Raji (cell line): Measurements from ENCODE around the gene NEURL3.

Source experiments
- POLR2A ChIP-seq: IDR thresholded peaks from 2 replicates; pipeline ENCODE4 v1.6.1; 2011; ENCODE audit warnings: low read depth, low read length, control low read depth; ENCODE audit not compliant: insufficient read depth

The NEURL3 gene

DNA sequence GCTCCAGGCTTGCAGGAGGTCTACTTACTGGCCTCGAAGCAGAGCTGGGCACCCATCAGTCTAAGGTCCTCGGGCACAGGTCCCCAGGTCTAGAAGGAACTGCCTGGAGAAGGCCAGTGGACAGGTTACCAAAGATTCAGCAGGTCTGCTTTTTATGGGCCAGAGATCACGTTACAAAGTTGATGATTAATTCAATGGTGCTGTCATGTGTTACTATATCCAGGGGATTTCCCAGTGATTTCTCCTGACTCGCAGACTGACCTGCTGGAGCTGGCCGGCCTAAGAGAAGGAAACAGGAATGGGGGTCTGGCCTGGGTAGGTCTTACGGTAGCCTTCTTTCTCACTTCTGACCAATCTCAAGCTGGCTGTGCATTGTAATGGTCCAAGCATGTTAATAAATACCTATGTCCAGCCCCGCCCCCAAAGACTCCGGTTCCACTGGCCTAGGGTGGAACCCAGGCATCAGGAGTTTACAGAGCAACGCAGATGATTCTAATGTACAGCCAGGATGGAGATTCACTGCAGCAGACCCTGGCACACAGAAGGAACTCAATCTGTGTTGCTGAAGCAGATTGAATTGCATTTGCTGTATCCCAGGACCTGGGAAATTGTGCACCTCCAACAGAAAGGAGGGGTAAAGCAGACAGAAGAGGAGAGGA is at the start of gene NEURL3:
NEURL3 (minus strand) TSS at position 127 of the 659 bp plus-strand sequence; CDS start at position 56, 71 bp downstream.
- no peak for TF ChIP-seq POLR2A

- no peak for TF ChIP-seq POLR2A
Observed at GRCh38 chr2:96554293-96555145, 49.4 kb upstream of the NEURL3 start.

GRCh38 chr2:96553176-96553956 is 48.2 kb upstream of the NEURL3 start:
- no peak for TF ChIP-seq POLR2A

DNA sequence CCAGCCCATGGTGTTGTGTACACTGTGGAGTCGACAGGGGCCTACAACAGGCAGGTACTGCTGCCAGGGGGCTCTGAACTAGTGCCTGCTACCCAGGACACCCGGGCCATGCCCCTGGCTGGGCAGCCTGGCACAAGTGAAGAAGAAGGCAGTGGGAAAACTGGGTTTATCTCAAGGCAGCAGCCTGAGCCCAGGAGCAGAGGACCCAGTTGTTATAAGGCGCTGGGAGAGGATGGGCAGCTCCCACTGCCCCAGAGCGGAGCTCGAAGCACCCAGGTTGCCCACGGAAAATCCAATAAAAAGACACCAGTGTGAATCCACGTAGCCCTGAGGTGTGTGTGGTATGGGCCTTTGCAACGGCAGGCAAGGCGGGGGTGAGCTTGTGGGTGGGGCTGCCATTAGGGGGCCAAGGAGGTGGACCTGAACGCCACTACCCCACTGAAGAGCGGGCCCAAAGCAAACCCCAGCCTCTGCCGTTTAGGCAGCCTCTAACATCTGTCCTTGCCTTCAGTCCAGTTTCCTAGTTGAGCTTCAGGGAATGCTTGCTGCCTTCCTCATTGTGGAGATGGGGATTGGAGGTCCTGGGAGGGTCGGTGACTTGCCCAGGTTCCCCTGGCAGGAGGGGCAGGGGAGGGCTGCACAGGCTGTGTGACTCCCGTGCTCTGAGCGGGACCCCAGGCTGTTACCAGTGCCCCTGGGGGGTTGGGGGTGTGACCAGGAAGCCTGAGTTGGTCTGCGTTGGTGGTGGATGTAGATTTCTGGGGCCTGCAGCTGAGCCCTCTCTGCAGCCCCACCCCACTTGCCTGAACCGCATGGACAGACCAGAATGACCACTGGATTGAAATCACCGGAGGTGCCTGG is 47.4 kb upstream of the NEURL3 start:
- no peak for TF ChIP-seq POLR2A

DNA sequence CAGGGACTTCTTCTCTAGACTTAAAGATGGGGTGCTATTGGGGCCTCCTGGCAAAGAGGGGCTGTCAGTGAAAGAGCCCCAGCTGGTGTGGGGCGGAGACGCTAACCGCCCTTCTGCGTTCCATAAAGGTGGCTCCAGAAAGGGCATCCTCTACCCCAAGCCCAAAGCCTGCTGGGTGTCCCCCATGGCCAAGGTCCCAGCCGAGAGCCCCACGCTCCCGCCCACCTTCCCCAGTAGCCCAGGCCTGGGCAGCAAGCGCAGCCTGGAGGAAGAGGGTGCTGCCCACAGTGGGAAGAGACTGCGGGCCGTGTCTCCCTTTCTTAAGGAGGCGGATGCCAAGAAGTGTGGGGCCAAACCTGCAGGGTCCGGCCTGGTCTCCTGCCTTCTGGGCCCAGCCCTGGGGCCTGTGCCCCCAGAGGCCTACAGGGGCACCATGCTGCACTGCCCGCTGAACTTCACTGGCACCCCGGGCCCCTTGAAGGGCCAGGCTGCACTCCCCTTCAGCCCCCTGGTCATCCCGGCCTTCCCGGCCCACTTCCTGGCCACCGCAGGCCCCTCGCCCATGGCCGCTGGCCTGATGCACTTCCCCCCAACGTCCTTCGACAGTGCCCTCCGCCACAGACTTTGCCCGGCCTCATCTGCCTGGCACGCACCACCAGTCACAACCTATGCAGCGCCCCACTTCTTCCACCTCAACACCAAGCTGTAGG is 46.6 kb upstream of the NEURL3 start:
- no peak for TF ChIP-seq POLR2A

DNA sequence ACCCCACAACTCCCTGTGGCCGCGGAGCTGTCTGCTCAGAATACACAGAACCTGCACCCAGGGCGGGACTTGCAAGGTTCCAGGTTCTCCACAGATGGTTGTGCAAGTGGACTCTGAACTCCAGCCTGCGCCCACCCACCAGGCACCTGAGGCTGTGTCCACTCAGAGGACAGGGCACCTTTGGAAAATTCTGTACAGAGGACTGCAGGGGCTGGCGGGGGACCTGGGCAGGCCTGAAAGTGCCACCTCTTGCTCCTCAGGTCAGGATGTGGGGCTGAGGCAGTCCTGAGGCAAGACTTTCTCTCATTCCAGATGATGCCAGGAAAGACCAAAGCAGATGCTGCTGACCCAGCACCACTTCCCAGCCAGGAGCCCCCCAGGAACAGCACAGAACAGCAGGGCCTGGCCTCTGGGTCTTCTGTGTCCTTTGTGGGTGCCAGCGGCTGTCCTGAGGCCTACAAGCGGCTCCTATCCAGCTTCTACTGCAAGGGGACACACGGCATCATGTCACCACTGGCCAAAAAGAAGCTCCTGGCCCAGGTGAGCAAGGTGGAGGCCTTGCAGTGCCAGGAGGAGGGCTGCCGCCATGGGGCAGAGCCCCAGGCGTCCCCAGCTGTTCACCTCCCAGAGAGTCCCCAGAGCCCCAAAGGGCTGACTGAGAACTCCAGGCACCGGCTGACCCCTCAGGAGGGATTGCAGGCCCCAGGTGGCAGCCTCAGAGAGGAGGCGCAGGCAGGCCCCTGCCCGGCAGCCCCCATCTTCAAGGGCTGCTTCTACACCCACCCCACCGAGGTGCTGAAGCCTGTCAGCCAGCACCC is 45.8 kb upstream of the NEURL3 start:
- no peak for TF ChIP-seq POLR2A

- TF ChIP-seq POLR2A = no peak
Observed at GRCh38 chr2:96549967-96550786, 45.0 kb upstream of the NEURL3 start.

DNA sequence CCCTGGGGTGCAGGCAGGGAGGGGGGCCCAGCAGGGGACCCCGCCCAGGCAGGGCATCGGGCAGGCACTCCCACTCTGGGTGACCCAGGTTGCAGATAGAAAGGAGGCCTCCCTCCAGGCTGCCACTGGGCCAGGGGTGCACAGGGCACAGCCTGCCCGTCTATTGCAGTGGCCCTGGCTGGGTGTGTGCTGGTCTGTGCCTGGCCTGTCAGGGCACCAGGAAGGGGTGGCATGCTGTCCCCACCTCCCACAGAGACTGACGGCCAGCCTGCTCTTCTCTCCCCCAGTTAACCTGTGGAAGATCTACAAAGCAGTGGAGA is 44.3 kb upstream of the NEURL3 start:
- TF ChIP-seq POLR2A = no peak

DNA sequence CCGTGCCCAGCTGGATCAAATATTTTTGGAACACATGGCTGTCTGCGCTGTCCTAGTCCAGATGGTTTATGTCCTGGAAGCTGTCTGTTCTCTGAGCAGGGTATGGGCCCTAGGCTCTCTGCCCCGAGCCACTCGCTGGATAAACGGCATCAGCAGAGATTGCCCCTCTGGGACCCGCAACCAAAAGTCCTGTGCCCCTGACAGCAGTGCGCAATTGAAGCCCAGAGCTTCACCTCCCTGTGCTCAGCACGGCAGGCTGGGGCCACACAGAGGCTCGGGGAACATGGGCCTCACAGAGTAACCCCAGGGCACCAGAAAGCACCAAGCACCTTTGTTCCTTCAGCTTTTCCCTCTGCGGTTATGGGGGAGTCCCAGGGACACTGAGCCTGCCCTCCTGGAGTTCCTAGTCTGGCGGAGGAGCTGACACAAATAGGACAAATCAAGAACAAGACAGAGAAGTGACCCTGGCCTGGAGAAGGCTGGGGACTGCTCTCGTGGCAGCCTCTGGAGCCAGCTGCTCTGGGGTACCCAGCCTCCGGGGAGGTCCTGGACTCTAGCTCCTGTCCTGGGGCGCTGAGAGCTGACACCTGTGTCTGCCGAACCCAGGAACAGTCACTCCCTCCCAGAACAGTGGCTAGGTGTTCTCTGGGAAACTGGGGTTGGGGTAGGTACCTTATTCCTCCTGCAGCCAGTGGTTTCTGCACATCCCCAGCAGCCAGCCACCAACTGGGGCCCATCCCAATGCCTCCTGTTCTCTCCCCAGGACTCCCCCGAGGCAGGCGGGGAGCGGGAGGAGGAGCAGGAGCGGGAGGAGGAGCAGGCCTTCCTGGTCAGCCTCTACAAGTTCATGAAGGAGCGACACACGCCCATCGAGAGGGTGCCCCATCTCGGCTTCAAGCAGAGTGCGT is 43.7 kb upstream of the NEURL3 start:
- TF ChIP-seq POLR2A = no peak

DNA sequence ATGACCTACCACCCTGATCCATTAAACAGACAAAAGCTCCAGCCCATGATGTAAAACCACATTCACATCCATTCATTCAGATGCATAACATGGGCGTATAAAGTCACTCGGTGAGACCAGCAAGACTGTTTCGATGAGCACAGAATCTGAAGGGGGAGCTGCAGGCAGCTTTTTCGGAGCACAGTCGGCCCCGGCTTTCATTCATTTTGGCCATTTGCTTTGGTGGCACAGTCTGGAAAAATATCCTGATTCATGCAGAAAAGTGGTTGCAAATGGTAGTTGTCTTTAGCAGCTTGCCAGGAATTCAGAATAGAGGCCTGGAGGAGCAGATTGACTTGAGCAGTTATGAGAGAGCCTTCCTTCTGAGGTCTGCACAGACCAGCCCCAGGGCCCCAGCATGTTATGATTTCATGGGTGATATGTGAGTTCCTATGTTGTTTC is 42.6 kb upstream of the NEURL3 start:
- TF ChIP-seq POLR2A = no peak

GRCh38 chr2:96547203-96547641 is 42.1 kb upstream of the NEURL3 start:
- TF ChIP-seq POLR2A = no peak
